Measurements from ENCODE around the gene CHL1.

CHL1 gene

GRCh38 chr3:173886-174285 is 22.7 kb upstream of the CHL1 start:
- TF ChIP-seq CTCF (IDR thresholded peaks at IDR 0.05; ENCODE audit: low read depth, low read length), result no peak
- DNase-seq (ENCODE audit: low read depth in 2 of 2), result no peak
- H3K4me3 ChIP-seq (replicated peaks in 1 of 2; ENCODE audit: low read depth in 2 of 2, low read length in 2 of 2), result no peak overlapping the region

- TF ChIP-seq CTCF (IDR thresholded peaks at IDR 0.05; ENCODE audit: low read depth, low read length), result no peak
- no peak for DNase-seq (ENCODE audit: low read depth in 2 of 2)
- no peak overlapping the region for H3K4me3 ChIP-seq (replicated peaks in 1 of 2; ENCODE audit: low read depth in 2 of 2, low read length in 2 of 2)
Observed at GRCh38 chr3:184976-185375, 11.6 kb upstream of the CHL1 start.

- DNase-seq (ENCODE audit: low read depth in 2 of 2), result no peak
- no peak overlapping the region for H3K4me3 ChIP-seq (replicated peaks in 1 of 2; ENCODE audit: low read depth in 2 of 2, low read length in 2 of 2)
- no peak for TF ChIP-seq CTCF (IDR thresholded peaks at IDR 0.05; ENCODE audit: low read depth, low read length)
Observed at GRCh38 chr3:192215-192929, 4.2 kb upstream of the CHL1 start.

GRCh38 chr3:194001-194400 is 2.6 kb upstream of the CHL1 start:
- H3K4me3 ChIP-seq (replicated peaks in 1 of 2; ENCODE audit: low read depth in 2 of 2, low read length in 2 of 2), result no peak overlapping the region
- TF ChIP-seq CTCF (IDR thresholded peaks at IDR 0.05; ENCODE audit: low read depth, low read length), result no peak
- DNase-seq (ENCODE audit: low read depth in 2 of 2), result no peak

- no peak overlapping the region for H3K4me3 ChIP-seq (replicated peaks in 1 of 2; ENCODE audit: low read depth in 2 of 2, low read length in 2 of 2)
- DNase-seq (ENCODE audit: low read depth in 2 of 2), result no peak
- no peak for TF ChIP-seq CTCF (IDR thresholded peaks at IDR 0.05; ENCODE audit: low read depth, low read length)
Observed at GRCh38 chr3:194421-194820, 2.1 kb upstream of the CHL1 start.

- H3K4me3 ChIP-seq (replicated peaks in 1 of 2; ENCODE audit: low read depth in 2 of 2, low read length in 2 of 2), result no peak overlapping the region
- no peak for TF ChIP-seq CTCF (IDR thresholded peaks at IDR 0.05; ENCODE audit: low read depth, low read length)
Observed at GRCh38 chr3:195666-196065, 897 bp upstream of the CHL1 start.

More at GRCh38 chr3:195666-196065, 897 bp upstream of the CHL1 start:
- no peak for DNase-seq (ENCODE audit: low read depth in 2 of 2)

Measured in cardiac fibroblast (primary cell).